ENCODE data around the gene MICALL1. TPM values are rescaled to one million over a fixed set of nuclear protein-coding genes. Genes with fewer than 3 reads are reported as not detected.

MICALL1 gene
- total RNA-seq, 1 donor from 2014 or later: 115 TPM

- Histone ChIP-seq H3K27me3 (ENCODE audit: control insufficient read depth, insufficient read depth, low read length) (no peaks in the 10 kb centered on the region), H3K4me3 (ENCODE audit: low read depth, low read length) (no peak overlapping the region), H3K36me3 (ENCODE audit: control insufficient read depth, insufficient read depth, low read length) (peaks cover 3% of the 10 kb centered on the region)
- DNase-seq (ENCODE audit: low read depth): no peak
- no peak for TF ChIP-seq CTCF (IDR thresholded peaks at IDR 0.05; ENCODE audit: insufficient read depth, low read length, poor library complexity, severe bottlenecking)
Observed at GRCh38 chr22:37917874-37918548, 11.9 kb downstream of the MICALL1 start.

GRCh38 chr22:37918580-37919270, 12.6 kb downstream of the MICALL1 start:
- TF ChIP-seq CTCF (IDR thresholded peaks at IDR 0.05; ENCODE audit: insufficient read depth, low read length, poor library complexity, severe bottlenecking): no peak
- no peak overlapping the region for H3K4me3 ChIP-seq (ENCODE audit: low read depth, low read length)
- H3K36me3 ChIP-seq (ENCODE audit: control insufficient read depth, insufficient read depth, low read length): peaks cover 5% of the 10 kb centered on the region
- no peak for DNase-seq (ENCODE audit: low read depth)
- H3K27me3 ChIP-seq (ENCODE audit: control insufficient read depth, insufficient read depth, low read length): no peaks in the 10 kb centered on the region

- no peak for TF ChIP-seq CTCF (IDR thresholded peaks at IDR 0.05; ENCODE audit: insufficient read depth, low read length, poor library complexity, severe bottlenecking)
- no peak overlapping the region for H3K4me3 ChIP-seq (ENCODE audit: low read depth, low read length)
- H3K27me3 ChIP-seq (ENCODE audit: control insufficient read depth, insufficient read depth, low read length): no peaks in the 10 kb centered on the region
- DNase-seq (ENCODE audit: low read depth): no peak
- peaks cover 5% of the 10 kb centered on the region for H3K36me3 ChIP-seq (ENCODE audit: control insufficient read depth, insufficient read depth, low read length)
Observed at GRCh38 chr22:37920126-37920525, 14.0 kb downstream of the MICALL1 start.

DNA sequence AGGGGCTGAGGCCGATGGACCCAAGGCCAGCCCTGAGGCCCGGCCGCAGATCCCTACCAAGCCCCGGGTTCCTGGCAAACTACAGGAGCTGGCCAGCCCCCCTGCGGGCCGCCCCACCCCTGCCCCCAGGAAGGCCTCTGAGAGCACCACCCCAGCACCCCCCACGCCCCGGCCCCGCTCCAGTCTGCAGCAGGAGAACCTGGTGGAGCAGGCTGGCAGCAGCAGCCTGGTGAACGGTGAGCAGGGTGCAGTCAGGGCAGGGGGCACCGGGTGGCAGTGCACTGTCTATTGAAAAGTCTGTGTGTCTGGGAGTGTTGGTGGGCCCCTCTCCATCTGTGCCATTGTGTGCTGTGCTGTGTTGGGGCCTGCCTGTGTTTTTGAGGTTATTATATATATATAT, 16.1 kb downstream of the MICALL1 start:
- no peak for DNase-seq (ENCODE audit: low read depth)
- no peak for TF ChIP-seq CTCF (IDR thresholded peaks at IDR 0.05; ENCODE audit: insufficient read depth, low read length, poor library complexity, severe bottlenecking)
- no peak overlapping the region for H3K4me3 ChIP-seq (ENCODE audit: low read depth, low read length)
- peaks cover 5% of the 10 kb centered on the region for H3K36me3 ChIP-seq (ENCODE audit: control insufficient read depth, insufficient read depth, low read length)
- no peaks in the 10 kb centered on the region for H3K27me3 ChIP-seq (ENCODE audit: control insufficient read depth, insufficient read depth, low read length)

DNA sequence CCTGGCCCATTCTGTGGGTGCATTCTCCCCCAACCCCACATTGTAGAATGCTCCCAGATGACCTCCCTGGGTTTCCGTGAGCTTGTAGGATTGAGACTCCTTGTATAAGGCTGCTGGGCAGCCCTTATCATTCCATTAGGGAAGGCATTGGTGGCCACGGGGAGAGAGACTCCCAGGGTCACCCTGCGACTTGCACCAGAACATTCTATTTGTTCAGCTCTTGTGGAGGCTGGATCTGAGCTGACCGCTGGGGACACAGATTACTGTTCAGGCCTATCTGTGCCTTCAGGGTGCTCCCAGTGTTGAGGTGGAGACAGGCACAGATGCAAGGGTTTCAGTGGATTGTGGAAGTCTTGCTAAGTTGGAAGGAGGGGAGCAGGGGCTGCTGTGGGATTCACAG, 17.8 kb downstream of the MICALL1 start:
- no peak for TF ChIP-seq CTCF (IDR thresholded peaks at IDR 0.05; ENCODE audit: insufficient read depth, low read length, poor library complexity, severe bottlenecking)
- Histone ChIP-seq H3K4me3 (ENCODE audit: low read depth, low read length) (no peak overlapping the region), H3K27me3 (ENCODE audit: control insufficient read depth, insufficient read depth, low read length) (no peaks in the 10 kb centered on the region), H3K36me3 (ENCODE audit: control insufficient read depth, insufficient read depth, low read length) (peaks cover 6% of the 10 kb centered on the region)
- no peak for DNase-seq (ENCODE audit: low read depth)
